Transverse colon (tissue), 4 donors: ENCODE measurements around the gene PKP1. TPM values are rescaled to one million over a fixed set of nuclear protein-coding genes. Genes with fewer than 3 reads are reported as not detected.

ENCODE experiments used
- DNase-seq: peaks from one replicate; pipeline ENCODE4 v3.0.0-alpha.2; 2019
- H3K27ac ChIP-seq, 4 donors: fragments of 200-600 bp; sonication (generic); 2 replicates each; pipeline ENCODE4 v1.5.1; 2016 to 2018; ENCODE audit warnings: inconsistent platforms in 4 of 4
- H3K27me3 ChIP-seq: fragments of 200-600 bp; sonication (generic); 2 replicates; pipeline ENCODE4 v1.5.1; 2017; ENCODE audit warnings: inconsistent platforms
- H3K36me3 ChIP-seq, 4 donors: fragments of 200-600 bp; sonication (generic); 2 replicates each; pipeline ENCODE4 v1.5.1; 2017 to 2019; ENCODE audit warnings: inconsistent platforms in 4 of 4
- H3K4me1 ChIP-seq, 4 donors: fragments of 200-600 bp; sonication (generic); 2 replicates each; pipeline ENCODE4 v1.5.1; 2017 to 2020; ENCODE audit warnings: inconsistent platforms in 4 of 4
- H3K4me3 ChIP-seq, 4 donors: fragments of 200-600 bp; sonication (generic); 1 replicate in 1 of 4; 2 replicates in 3 of 4; pipeline versions ENCODE4 v1.5.1 to v1.6.1; 2017 to 2019; ENCODE audit warnings: inconsistent platforms in 4 of 4
- H3K9me3 ChIP-seq, 2 donors: fragments of 200-600 bp; sonication (generic); 2 replicates each; pipeline ENCODE4 v1.5.1; 2017 to 2019; ENCODE audit warnings: inconsistent platforms in 2 of 2
- EP300 ChIP-seq: sonication (generic); formaldehyde crosslinking; IDR thresholded peaks from one replicate; pipeline ENCODE4 v1.6.1; 2017; ENCODE audit warnings: antibody characterized with exemption, low read depth
- POLR2A ChIP-seq: fragments of 450-650 bp; IDR thresholded peaks from one replicate; pipeline ENCODE4 v1.6.1; 2016; ENCODE audit warnings: antibody characterized with exemption, mild to moderate bottlenecking, moderate library complexity
- POLR2AphosphoS5 ChIP-seq, 3 donors: sonication (generic); formaldehyde crosslinking; IDR thresholded peaks; one replicate each; pipeline ENCODE4 v1.6.1; 2016; ENCODE audit warnings: antibody characterized with exemption in 3 of 3
- WGBS, 2 donors: methylation state at CpG; one replicate each; pipeline ENCODE4 v1.1.5; 2018; ENCODE audit warnings: low coverage in 1 of 2; 5-methylcytosine and 5-hydroxymethylcytosine counted together
- in situ Hi-C, 4 donors: fragments of 200-750 bp; cut with MboI; loops; one replicate each; pipeline versions ENCODE4 v1.15.0 to v1.15.1; 2017; ENCODE audit warnings: low sequenced_read_pairs in 3 of 4, low pct_ligation_motif_present in 1 of 4, low pct_unique_long_range_greater_than_20kb in 1 of 4
- intact Hi-C: fragments of 100-400 bp; cut with DNase I; formaldehyde crosslinking; loops from one replicate; pipeline ENCODE4 v1.15.1; 2023; ENCODE audit warnings: low total_unique reads
- total RNA-seq, 4 donors: library from RNA; depleted of rRNA; stranded (reverse); fragments of >200 nt; gene quantifications; one replicate each; pipeline ENCODE4 v1.1.0, GENCODE V29; 2016
- TF ChIP-seq, protein P1 (sequence below), 5 experiments: fragments of 200-600 bp in 3 of 5; fragments of 450-650 bp in 2 of 5; sonication (generic) in 3 of 5; IDR thresholded peaks; 1 replicate in 2 of 5; 2 replicates in 3 of 5; pipeline ENCODE4 v1.5.1; 2016 to 2017; ENCODE audit warnings: antibody characterized with exemption in 5 of 5, inconsistent platforms in 3 of 5, mild to moderate bottlenecking in 2 of 5, moderate library complexity in 1 of 5

PKP1 gene
- total RNA-seq, 4 donors from 2014 or later: 0.14 to 0.32 TPM; not detected in 2

DNA sequence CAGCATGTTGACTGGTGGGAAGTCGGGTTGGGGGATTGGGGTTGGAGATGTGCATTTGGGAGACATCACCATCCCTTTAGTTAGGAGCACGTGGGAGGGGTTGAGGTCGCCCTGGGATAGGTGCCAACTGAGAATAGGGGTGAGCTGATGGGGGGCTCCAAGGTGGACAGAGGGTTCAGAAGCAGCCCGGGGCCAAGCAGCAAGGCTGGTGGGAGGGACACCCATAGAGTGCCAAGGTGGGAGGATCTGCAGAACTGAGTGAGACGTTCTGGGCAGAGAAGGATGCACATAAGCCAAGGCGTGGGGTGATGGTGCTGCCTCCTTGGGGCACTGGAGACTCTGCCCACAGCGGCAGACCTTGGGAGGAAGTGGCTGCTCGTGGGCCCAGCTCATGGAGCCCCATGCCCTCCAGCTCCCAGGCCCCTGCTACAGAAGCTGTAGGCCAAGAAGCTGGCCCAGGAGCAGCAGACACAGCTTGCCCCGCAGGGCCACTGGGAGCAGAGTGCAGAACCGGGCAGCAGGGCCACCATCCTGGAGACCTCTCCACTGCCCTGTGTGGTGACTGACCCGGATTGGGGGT, 31.4 kb upstream of the PKP1 start:
- H3K4me3 ChIP-seq: no peak overlapping the region
- no peaks in the 10 kb centered on the region for H3K36me3 ChIP-seq
- DNase-seq: no peak
- intact Hi-C loops (loop anchor here (5.0 kb wide), 2 partner anchors 110 to 155 kb away; no protein-coding TSS in a partner anchor), in situ Hi-C loops (loop anchor here in 2 of 4 donors (25.0 kb wide), 1 partner anchor 110 kb away; no protein-coding TSS in a partner anchor)
- TF ChIP-seq POLR2A (no peak), EP300 (no peak), POLR2AphosphoS5 (IDR thresholded peaks at IDR 0.05) (no peak)
- TF ChIP-seq, protein P1, sequence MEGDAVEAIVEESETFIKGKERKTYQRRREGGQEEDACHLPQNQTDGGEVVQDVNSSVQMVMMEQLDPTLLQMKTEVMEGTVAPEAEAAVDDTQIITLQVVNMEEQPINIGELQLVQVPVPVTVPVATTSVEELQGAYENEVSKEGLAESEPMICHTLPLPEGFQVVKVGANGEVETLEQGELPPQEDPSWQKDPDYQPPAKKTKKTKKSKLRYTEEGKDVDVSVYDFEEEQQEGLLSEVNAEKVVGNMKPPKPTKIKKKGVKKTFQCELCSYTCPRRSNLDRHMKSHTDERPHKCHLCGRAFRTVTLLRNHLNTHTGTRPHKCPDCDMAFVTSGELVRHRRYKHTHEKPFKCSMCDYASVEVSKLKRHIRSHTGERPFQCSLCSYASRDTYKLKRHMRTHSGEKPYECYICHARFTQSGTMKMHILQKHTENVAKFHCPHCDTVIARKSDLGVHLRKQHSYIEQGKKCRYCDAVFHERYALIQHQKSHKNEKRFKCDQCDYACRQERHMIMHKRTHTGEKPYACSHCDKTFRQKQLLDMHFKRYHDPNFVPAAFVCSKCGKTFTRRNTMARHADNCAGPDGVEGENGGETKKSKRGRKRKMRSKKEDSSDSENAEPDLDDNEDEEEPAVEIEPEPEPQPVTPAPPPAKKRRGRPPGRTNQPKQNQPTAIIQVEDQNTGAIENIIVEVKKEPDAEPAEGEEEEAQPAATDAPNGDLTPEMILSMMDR (IDR thresholded peaks at IDR 0.05): no peak
- H3K4me1 ChIP-seq: no peaks in the 10 kb centered on the region
- H3K27ac ChIP-seq: no peak overlapping the region
- no peaks in the 10 kb centered on the region for H3K9me3 ChIP-seq
- peaks cover 4% of the 10 kb centered on the region for H3K27me3 ChIP-seq
- WGBS, 2 donors: 36 to 74% methylated on average over 3 to 11 of the region's 11 CpGs

- in situ Hi-C loops (loop anchor here in 2 of 4 donors (25.0 kb wide), 1 partner anchor 109 kb away; no protein-coding TSS in a partner anchor), intact Hi-C loops (loop anchor here (5.0 kb wide), 2 partner anchors 109 to 154 kb away; no protein-coding TSS in a partner anchor)
- H3K4me1 ChIP-seq: no peaks in the 10 kb centered on the region
- peaks cover 4% of the 10 kb centered on the region for H3K27me3 ChIP-seq
- H3K36me3 ChIP-seq: no peaks in the 10 kb centered on the region
- WGBS, 2 donors: 80 to 82% methylated on average over 1 to 6 of the region's 6 CpGs
- no peaks in the 10 kb centered on the region for H3K9me3 ChIP-seq
- H3K27ac ChIP-seq: no peak overlapping the region
- H3K4me3 ChIP-seq: no peak overlapping the region
- TF ChIP-seq EP300: no peak
- TF ChIP-seq, protein P1 (IDR thresholded peaks at IDR 0.05): no peak
- TF ChIP-seq POLR2A: no peak
- TF ChIP-seq POLR2AphosphoS5 (IDR thresholded peaks at IDR 0.05): no peak
- DNase-seq: no peak
These were observed 30.3 kb upstream of the PKP1 start for GRCh38 chr1:201252944-201253371.

- no peak overlapping the region for H3K4me3 ChIP-seq
- DNase-seq: no peak
- in situ Hi-C loops (loop anchor here in 2 of 4 donors (25.0 kb wide), 1 partner anchor 109 kb away; no protein-coding TSS in a partner anchor), intact Hi-C loops (loop anchor here (5.0 kb wide), 2 partner anchors 109 to 154 kb away; no protein-coding TSS in a partner anchor)
- H3K4me1 ChIP-seq: no peaks in the 10 kb centered on the region
- whole genome bisulfite sequencing, 2 donors: 56 to 85% methylated on average over 10 of the region's 10 CpGs
- H3K27ac ChIP-seq: no peak overlapping the region
- no peak for TF ChIP-seq POLR2A
- TF ChIP-seq, protein P1 (IDR thresholded peaks at IDR 0.05): no peak
- TF ChIP-seq EP300: no peak
- TF ChIP-seq POLR2AphosphoS5 (IDR thresholded peaks at IDR 0.05): no peak
- H3K9me3 ChIP-seq: no peaks in the 10 kb centered on the region
- peaks cover 4% of the 10 kb centered on the region for H3K27me3 ChIP-seq
- H3K36me3 ChIP-seq: no peaks in the 10 kb centered on the region
These were observed 29.9 kb upstream of the PKP1 start for GRCh38 chr1:201253411-201253810.

DNA sequence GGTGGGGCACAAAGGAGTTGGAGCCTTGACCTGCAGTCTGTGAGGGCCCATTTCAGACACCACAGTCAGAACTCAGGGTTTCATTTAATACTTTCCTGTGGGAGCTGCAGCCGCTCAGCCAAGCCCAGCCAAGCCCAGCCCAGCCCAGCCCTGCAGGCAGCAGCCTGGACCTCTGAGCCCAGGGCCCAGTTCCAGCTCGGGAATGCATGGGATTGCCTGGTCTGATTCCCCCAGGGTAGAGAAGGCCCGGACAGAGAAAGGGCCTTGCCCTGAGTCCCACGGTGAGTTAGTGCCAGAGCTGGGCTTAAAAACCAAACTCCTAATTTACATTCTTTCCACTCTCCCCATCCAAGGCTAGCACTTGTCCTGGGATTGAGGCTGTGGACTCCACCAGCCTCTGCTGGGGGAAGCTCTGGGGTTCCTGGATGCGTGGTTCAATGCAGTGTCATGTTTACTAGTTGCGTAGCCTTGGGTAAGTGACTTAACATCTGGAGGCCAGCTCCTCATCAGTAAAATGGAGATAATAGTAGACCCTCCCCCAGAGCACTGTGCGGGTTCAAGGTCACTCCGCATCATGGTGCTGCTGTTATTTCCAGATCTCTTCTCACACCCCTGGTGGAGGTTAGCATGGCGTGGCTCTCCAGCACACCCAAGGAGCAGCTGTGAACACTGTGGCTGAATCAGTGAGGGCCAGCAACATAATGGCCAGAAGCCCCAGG, 29.2 kb upstream of the PKP1 start:
- no peak for DNase-seq
- no peak overlapping the region for H3K4me3 ChIP-seq
- no peaks in the 10 kb centered on the region for H3K36me3 ChIP-seq
- in situ Hi-C loops (loop anchor here in 2 of 4 donors (25.0 kb wide), 1 partner anchor 108 kb away; no protein-coding TSS in a partner anchor), intact Hi-C loops (loop anchor here (5.0 kb wide), 2 partner anchors 108 to 153 kb away; no protein-coding TSS in a partner anchor)
- no peaks in the 10 kb centered on the region for H3K9me3 ChIP-seq
- TF ChIP-seq, protein P1 (IDR thresholded peaks at IDR 0.05): no peak
- no peak for TF ChIP-seq POLR2A
- no peak for TF ChIP-seq EP300
- TF ChIP-seq POLR2AphosphoS5 (IDR thresholded peaks at IDR 0.05): no peak
- H3K27ac ChIP-seq: no peak overlapping the region
- H3K4me1 ChIP-seq: no peaks in the 10 kb centered on the region
- peaks cover 4% of the 10 kb centered on the region for H3K27me3 ChIP-seq
- 82% methylated on average over 9 of the region's 9 CpGs; no CpG with 5 or more reads in 1 of the 2 donors for WGBS, 2 donors
